GM19238 (cell line): ENCODE measurements around the gene TSPAN11.

Experiments used
- DNase-seq: peaks from one replicate; pipeline ENCODE4 v3.0.0; 2011; ENCODE audit warnings: low spot score; ENCODE audit not compliant: insufficient read length

TSPAN11 gene

GRCh38 chr12:31037931-31038330 is 111.4 kb downstream of the TSPAN11 start:
- no peak for DNase-seq

- no peak for DNase-seq
These were observed 114.6 kb downstream of the TSPAN11 start for GRCh38 chr12:31041033-31041564.
